Measurements from ENCODE around the gene ZCCHC10. TPM values are rescaled to one million over a fixed set of nuclear protein-coding genes. Genes with fewer than 3 reads are reported as not detected.
A peak's percentile ranks its signal among the peaks of the same experiment; 100 is the strongest.

ZCCHC10 gene
- total RNA-seq, 1 donor from 2014 or later, result 8.2 TPM

DNA sequence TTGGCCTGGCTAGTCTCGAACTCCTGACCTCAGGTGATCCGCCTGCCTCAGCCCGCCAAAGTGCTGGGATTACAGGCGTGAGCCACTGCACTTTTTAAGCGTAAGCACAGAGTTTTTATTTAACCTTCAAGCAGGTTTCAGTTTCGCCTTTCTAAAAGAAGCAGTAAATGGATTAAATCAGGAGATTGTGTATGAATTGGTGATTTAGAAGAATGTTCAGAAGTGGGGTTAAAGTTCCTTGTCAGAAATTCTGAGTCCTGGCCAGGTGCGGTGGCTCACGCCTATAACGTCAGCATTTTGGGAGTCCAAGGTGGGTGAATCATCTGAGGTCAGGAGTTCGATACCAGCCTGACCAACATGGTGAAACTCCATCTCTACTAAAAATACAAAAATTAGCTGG lies 37.6 kb upstream of the ZCCHC10 start:
- TF ChIP-seq, protein P1, sequence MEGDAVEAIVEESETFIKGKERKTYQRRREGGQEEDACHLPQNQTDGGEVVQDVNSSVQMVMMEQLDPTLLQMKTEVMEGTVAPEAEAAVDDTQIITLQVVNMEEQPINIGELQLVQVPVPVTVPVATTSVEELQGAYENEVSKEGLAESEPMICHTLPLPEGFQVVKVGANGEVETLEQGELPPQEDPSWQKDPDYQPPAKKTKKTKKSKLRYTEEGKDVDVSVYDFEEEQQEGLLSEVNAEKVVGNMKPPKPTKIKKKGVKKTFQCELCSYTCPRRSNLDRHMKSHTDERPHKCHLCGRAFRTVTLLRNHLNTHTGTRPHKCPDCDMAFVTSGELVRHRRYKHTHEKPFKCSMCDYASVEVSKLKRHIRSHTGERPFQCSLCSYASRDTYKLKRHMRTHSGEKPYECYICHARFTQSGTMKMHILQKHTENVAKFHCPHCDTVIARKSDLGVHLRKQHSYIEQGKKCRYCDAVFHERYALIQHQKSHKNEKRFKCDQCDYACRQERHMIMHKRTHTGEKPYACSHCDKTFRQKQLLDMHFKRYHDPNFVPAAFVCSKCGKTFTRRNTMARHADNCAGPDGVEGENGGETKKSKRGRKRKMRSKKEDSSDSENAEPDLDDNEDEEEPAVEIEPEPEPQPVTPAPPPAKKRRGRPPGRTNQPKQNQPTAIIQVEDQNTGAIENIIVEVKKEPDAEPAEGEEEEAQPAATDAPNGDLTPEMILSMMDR (IDR thresholded peaks at IDR 0.05; ENCODE audit: insufficient read depth, low read length, severe bottlenecking), result no peak
- FAIRE-seq (no peak), DNase-seq (ENCODE audit: low read depth) (peak; percentile 52)
- H3K27me3 ChIP-seq (ENCODE audit: control insufficient read depth, insufficient read depth, low read length), result no peaks in the 10 kb centered on the region
- peaks cover 3% of the 10 kb centered on the region for H3K36me3 ChIP-seq (ENCODE audit: control insufficient read depth, insufficient read depth, low read length)
- H3K4me3 ChIP-seq (ENCODE audit: low read depth, low read length), result no peak overlapping the region

DNA sequence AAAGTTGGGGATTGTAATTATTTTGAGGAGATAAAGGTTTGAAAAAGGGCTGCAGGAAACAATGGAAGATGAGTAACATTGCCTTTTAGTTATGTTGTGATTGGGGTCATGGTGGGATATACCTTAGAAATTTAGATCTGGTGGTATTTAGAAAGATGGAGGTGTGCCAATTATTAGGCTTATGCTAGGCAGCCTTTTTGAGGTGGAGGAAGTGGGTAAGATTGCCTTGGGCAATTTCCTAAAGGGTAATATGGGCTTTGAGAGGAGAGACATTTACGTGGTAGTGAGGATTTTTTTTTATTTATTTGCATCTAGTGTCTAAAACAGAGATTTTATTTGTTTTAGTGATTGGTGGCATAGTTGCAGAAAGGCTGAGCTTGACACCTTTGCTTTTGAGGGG lies 35.9 kb upstream of the ZCCHC10 start:
- TF ChIP-seq, protein P1 (IDR thresholded peaks at IDR 0.05; ENCODE audit: insufficient read depth, low read length, severe bottlenecking), result no peak
- H3K4me3 ChIP-seq (ENCODE audit: low read depth, low read length), result no peak overlapping the region

DNA sequence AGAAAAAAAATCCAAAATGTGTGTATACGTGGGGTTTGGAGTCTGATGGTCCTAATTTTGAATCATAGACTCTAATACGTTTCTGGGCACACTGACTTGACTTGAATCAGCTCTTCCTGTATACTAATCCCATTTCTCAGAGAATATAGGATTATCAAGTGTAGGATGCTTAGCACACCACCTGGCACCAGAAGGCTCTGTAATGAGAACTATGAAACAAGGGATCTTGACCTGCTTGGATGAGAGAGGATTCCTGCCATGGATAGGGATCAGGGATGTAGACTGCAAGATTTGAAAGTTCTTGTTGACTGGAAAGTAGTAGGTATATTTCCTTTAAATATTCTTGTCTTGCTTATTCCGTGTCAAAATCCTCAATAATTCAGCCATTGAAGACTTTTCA lies 33.3 kb upstream of the ZCCHC10 start:
- FAIRE-seq (no peak), DNase-seq (ENCODE audit: low read depth) (no peak)
- TF ChIP-seq, protein P1 (IDR thresholded peaks at IDR 0.05; ENCODE audit: insufficient read depth, low read length, severe bottlenecking), result no peak
- no peaks in the 10 kb centered on the region for H3K27me3 ChIP-seq (ENCODE audit: control insufficient read depth, insufficient read depth, low read length)
- no peaks in the 10 kb centered on the region for H3K36me3 ChIP-seq (ENCODE audit: control insufficient read depth, insufficient read depth, low read length)
- no peak overlapping the region for H3K4me3 ChIP-seq (ENCODE audit: low read depth, low read length)

More for the DNA sequence above, 35.9 kb upstream of the ZCCHC10 start:
- no peak for DNase-seq (ENCODE audit: low read depth)
- Histone ChIP-seq H3K27me3 (ENCODE audit: control insufficient read depth, insufficient read depth, low read length) (no peaks in the 10 kb centered on the region), H3K36me3 (ENCODE audit: control insufficient read depth, insufficient read depth, low read length) (no peaks in the 10 kb centered on the region)
- FAIRE-seq, result no peak

DNA sequence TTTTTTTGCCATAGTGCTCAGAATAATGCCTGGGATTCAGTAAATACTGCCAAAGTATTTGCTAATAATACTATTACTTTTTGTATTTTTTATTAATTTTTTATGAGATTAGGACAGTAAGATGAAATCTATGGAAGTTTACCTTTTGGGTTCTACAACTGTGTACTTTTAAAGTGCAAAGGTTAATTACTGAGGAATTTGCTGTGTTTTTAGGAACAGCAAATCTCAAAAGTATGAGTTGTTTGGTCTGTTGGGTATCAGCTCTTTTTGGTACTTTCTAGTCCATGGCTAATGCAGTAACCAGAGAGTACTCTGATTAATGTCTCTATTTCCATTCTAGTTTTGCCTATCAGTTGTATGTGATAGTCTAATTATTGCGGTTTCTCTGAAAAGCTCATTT lies 30.5 kb upstream of the ZCCHC10 start:
- no peak overlapping the region for H3K4me3 ChIP-seq (ENCODE audit: low read depth, low read length)
- no peaks in the 10 kb centered on the region for H3K27me3 ChIP-seq (ENCODE audit: control insufficient read depth, insufficient read depth, low read length)
- DNase-seq (ENCODE audit: low read depth) (no peak), FAIRE-seq (no peak)
- H3K36me3 ChIP-seq (ENCODE audit: control insufficient read depth, insufficient read depth, low read length), result peaks cover 1% of the 10 kb centered on the region
- TF ChIP-seq, protein P1 (IDR thresholded peaks at IDR 0.05; ENCODE audit: insufficient read depth, low read length, severe bottlenecking), result no peak

DNA sequence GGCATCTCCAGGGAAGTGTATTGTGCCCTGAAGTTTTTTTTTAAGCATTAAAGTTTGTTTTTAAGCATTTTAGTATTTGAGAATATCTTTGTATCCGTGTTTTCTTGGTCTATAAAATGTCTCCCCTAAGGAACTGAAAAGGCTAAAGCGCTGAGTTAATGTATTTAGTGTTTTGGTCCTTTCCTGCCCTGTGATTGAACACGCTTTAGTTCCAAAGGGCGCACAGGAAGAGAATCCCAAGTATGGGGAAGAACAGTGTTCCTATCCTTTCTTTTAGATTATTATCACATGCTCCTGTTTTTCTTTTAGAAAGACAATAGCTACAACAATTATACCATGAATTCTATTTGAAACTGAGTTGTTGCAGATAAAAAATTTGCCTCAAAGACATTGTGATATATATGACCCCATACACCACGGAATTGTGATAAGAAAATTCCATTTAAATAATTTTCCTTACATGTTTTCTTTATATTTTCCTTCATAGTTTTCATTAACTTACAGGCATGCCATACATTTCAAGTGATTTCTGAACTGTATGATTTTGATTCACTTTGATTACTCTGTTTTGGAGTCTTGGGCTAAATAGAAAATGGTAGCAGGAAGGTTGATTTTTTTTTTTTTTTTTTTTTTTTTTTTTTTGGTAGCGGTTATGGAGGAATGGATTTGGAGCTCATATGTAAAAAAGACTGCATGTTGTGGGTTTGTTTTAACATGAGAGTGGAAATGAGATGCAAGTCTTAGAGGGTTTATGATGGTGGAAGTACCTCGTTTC lies 28.5 kb upstream of the ZCCHC10 start:
- Histone ChIP-seq H3K27me3 (ENCODE audit: control insufficient read depth, insufficient read depth, low read length) (no peaks in the 10 kb centered on the region), H3K36me3 (ENCODE audit: control insufficient read depth, insufficient read depth, low read length) (peaks cover 1% of the 10 kb centered on the region), H3K4me3 (ENCODE audit: low read depth, low read length) (no peak overlapping the region)
- FAIRE-seq (no peak), DNase-seq (ENCODE audit: low read depth) (no peak)
- TF ChIP-seq, protein P1 (IDR thresholded peaks at IDR 0.05; ENCODE audit: insufficient read depth, low read length, severe bottlenecking), result no peak

DNA sequence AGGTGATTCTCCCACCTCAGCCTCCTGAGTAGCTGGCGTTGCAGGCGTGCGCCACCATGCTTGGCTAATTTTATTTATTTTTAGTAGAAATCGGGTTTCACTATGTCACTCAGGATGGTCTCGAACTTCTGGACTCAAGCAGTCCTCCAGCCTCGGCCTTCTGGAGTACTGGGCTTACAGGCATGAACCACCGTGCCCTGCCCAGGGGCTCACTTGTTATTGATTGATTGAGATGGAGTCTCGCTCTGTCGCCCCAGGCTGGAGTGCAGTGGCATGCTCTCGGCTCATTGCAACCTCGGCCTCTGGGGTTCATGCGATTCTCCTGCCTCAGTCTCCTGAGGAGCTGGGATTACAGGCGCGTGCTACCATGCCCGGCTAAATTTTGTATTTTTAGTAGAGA lies 27.1 kb upstream of the ZCCHC10 start:
- DNase-seq (ENCODE audit: low read depth), result no peak
- TF ChIP-seq, protein P1 (IDR thresholded peaks at IDR 0.05; ENCODE audit: insufficient read depth, low read length, severe bottlenecking), result no peak
- peak overlapping the region; percentile 82 for H3K4me3 ChIP-seq (ENCODE audit: low read depth, low read length)
- no peaks in the 10 kb centered on the region for H3K27me3 ChIP-seq (ENCODE audit: control insufficient read depth, insufficient read depth, low read length)
- H3K36me3 ChIP-seq (ENCODE audit: control insufficient read depth, insufficient read depth, low read length), result peaks cover 1% of the 10 kb centered on the region
- FAIRE-seq, result no peak

Measured in bronchial epithelial cell (primary cell).